ENCODE data around the gene RASA3. TPM values are rescaled to one million over a fixed set of nuclear protein-coding genes. Genes with fewer than 3 reads are reported as not detected.

Gene RASA3
- total and polyA plus RNA-seq, 2 of the 8 experiments (the other 6 are each of a cell fraction or from before 2014, with no cell fraction given): 7.5 to 21.9 TPM

DNA sequence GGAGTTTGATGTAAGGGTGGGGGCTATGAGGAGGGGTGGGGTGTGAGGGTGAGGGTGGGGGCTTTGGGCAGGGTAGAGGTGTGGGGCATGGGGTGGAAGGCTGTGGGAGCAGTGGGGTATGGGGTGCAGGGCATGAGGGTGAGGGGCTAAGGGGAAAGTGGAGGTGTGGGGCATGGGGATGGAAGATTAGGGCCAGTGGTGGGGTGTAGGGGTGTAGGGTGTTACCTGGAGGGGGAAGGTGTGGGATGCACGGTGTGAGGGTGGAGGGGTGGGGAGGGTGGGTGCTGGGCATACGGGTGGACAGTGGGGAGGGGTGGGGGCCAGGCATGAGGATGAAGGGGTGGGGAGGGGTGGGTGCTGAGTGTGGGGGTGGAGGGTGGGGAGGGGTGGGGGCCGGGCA, 22.9 kb upstream of the RASA3 start:
- Histone ChIP-seq H4K91ac (replicated peaks; ENCODE audit: insufficient read length, low read length) (no peak overlapping the region), H4K8ac (ENCODE audit: extremely low read depth, insufficient read depth, low read length) (no peak overlapping the region), H3K4me2 (ENCODE audit: insufficient read depth in 1 of 2, low read depth in 2 of 2, low read length in 2 of 2) (no peak overlapping the region), H2AK5ac (ENCODE audit: low read depth, low read length) (no peak overlapping the region), H4K20me1 (replicated peaks in 1 of 2; ENCODE audit: control insufficient read depth in 1 of 2, insufficient read depth in 2 of 2, low read length in 2 of 2) (no peaks in the 10 kb centered on the region), H3K9ac (replicated peaks in 1 of 4; ENCODE audit: extremely low read depth in 1 of 4, low read depth in 3 of 4, low read length in 3 of 4) (no peak overlapping the region), H2BK15ac (ENCODE audit: low read length) (no peak overlapping the region), H3K4me1 (replicated peaks in 1 of 4; ENCODE audit: control insufficient read depth in 3 of 4, insufficient read depth in 4 of 4, low read length in 3 of 4) (no peaks in the 10 kb centered on the region; a peak in 1 of 7 replicates), H3K27me3 (replicated peaks in 1 of 4; ENCODE audit: control insufficient read depth in 3 of 4, extremely low read depth in 1 of 4, insufficient read depth in 3 of 4, low read length in 3 of 4) (no peaks in the 10 kb centered on the region; a peak in 1 of 7 replicates), H2BK5ac (ENCODE audit: low read depth, low read length) (no peak overlapping the region), H2BK20ac (ENCODE audit: low read length) (no peak overlapping the region), H2BK120ac (replicated peaks; ENCODE audit: low read depth, low read length) (no peak overlapping the region), H3K18ac (ENCODE audit: extremely low read depth, low read length) (no peak overlapping the region), H3K56ac (replicated peaks; ENCODE audit: insufficient read length, low read depth, low read length) (no peak overlapping the region), H3K9me3 (ENCODE audit: insufficient read depth in 2 of 2, low read depth in 1 of 2, low read length in 1 of 2) (no peaks in the 10 kb centered on the region), H3K36me3 (ENCODE audit: control insufficient read depth in 2 of 4, insufficient read depth in 4 of 4, low read length in 3 of 4) (no peaks in the 10 kb centered on the region), H2AFZ (ENCODE audit: low read length) (no peak overlapping the region), H3K79me2 (ENCODE audit: control insufficient read depth in 1 of 2, insufficient read depth in 2 of 2, low read length in 2 of 2) (no peaks in the 10 kb centered on the region), H3K23me2 (ENCODE audit: low read depth, low read length) (peaks cover 6% of the 10 kb centered on the region; the same call in 1 of the 2 replicates), H3K79me1 (ENCODE audit: low read depth, low read length) (no peaks in the 10 kb centered on the region), H2BK12ac (ENCODE audit: low read depth, low read length) (no peak overlapping the region), H4K5ac (ENCODE audit: insufficient read length, low read depth, low read length) (no peak overlapping the region), H3K14ac (ENCODE audit: insufficient read length) (no peak overlapping the region), H3K4me3 (ENCODE audit: extremely low read depth in 1 of 4, insufficient read depth in 2 of 4, low read depth in 3 of 4, low read length in 4 of 4) (no peak overlapping the region), H3K23ac (ENCODE audit: insufficient read length) (no peak overlapping the region), H3K27ac (ENCODE audit: low read depth, low read length) (no peak overlapping the region), H3K4ac (replicated peaks; ENCODE audit: insufficient read length, low read depth, low read length) (no peak overlapping the region)
- WGBS, 2 experiments (ENCODE audit: extremely low coverage in 1 of 2, insufficient coverage in 1 of 2, insufficient read length in 1 of 2, insufficient replicate concordance in 2 of 2, low coverage in 1 of 2, low lambda C conversion rate in 2 of 2, missing lambda C conversion rate in 1 of 2): no CpG with 5 or more reads among the region's 3 CpGs
- FAIRE-seq (no peak), DNase-seq (ENCODE audit: low read depth in 1 of 2, low spot score in 2 of 2) (no peak)
- CTCF ChIA-PET (ENCODE audit: partially characterized antibody): no interaction called here
- POLR2A ChIA-PET (ENCODE audit: partially characterized antibody): no interaction called here
- TF ChIP-seq ZNF274 (IDR thresholded peaks at IDR 0.05; ENCODE audit: borderline replicate concordance, extremely low read depth, low read length) (no peak), FOSL1 (IDR thresholded peaks at IDR 0.05; ENCODE audit: insufficient read depth, low read depth, low read length) (no peak), CBX5 (IDR thresholded peaks at IDR 0.05; ENCODE audit: low read depth, low read length) (no peak), RNF2 (IDR thresholded peaks at IDR 0.05; ENCODE audit: borderline replicate concordance, low read depth, low read length, missing control alignments, poor library complexity, severe bottlenecking) (no peak), TCF12 (IDR thresholded peaks at IDR 0.05; ENCODE audit: low read depth, low read length) (no peak), RAD21 (IDR thresholded peaks at IDR 0.05 in 1 of 2, conservative IDR thresholded peaks at IDR 0.05 in 1 of 2; ENCODE audit: low read depth in 2 of 2, low read length in 2 of 2) (no peak), USF2 (IDR thresholded peaks at IDR 0.05; ENCODE audit: low read length) (no peak), JUND (IDR thresholded peaks at IDR 0.05; ENCODE audit: low read length) (no peak), CHD2 (IDR thresholded peaks at IDR 0.05; ENCODE audit: low read length) (no peak), RFX5 (IDR thresholded peaks at IDR 0.05; ENCODE audit: borderline replicate concordance, low read depth, low read length) (no peak), POLR2A (IDR thresholded peaks at IDR 0.05; ENCODE audit: control extremely low read depth in 1 of 2, low read depth in 2 of 2, low read length in 2 of 2) (no peak), SAP30 (IDR thresholded peaks at IDR 0.05; ENCODE audit: insufficient read depth, insufficient replicate concordance, low read length) (no peak)
- TF ChIP-seq, protein P1, sequence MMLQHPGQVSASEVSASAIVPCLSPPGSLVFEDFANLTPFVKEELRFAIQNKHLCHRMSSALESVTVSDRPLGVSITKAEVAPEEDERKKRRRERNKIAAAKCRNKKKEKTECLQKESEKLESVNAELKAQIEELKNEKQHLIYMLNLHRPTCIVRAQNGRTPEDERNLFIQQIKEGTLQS (IDR thresholded peaks at IDR 0.05; ENCODE audit: insufficient read depth, low read depth, low read length): no peak
